ENCODE results near the gene GHRL.

DNA sequence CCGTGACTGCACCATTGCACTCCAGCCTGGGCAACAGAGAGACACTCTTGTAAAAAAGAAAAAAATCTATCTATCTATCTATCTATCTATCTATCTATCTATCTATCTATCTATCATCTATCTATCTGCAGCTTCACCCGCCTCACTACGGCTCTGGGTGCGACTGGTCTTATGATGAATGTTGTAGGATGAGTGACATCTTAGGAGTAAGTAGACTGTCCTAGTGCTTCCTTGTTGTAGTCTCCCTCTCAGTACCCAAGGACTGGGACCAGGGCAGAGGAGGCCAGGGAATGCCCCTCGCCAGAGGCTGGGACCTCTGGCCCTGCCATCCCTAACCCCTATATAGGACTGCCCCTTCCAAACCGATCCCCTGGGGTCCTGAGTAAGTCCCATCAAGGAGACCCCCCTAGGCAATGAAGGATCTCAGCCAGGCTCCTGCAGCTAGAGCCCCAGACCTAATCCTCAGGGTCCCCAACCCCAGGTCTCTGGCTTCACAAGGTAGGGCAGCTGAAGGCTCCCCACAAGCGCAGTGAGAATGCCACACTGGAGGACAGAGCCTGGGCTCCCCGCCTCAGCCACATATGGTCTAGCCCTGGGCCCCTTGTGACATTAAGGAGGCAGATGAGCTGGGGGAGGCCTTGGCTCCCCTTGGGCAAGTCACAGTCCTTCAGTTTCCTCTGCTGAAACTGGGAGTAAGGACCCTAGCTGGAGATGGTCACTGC, 29.0 kb upstream of the GHRL start:
- TF ChIP-seq CTCF (conservative IDR thresholded peaks at IDR 0.05) (no peak), EZH2 (IDR thresholded peaks at IDR 0.05; ENCODE audit: low read depth) (no peak)

Measured in PC-9 (cell line).